GM21576 (cell line): ENCODE measurements around the gene DAZ2.
"Not testable (repeated sequence)": the region's sequence is repeated elsewhere in the genome, so short reads cannot be mapped to it uniquely, and the experiment has no call there.

Experiments used
- ATAC-seq: cut with Tn5 transposase; IDR thresholded peaks from one replicate; pipeline ENCODE4 v1.9.1; 2021; ENCODE audit warnings: mild to moderate bottlenecking, moderate library complexity; ENCODE audit not compliant: unreplicated experiment

Gene DAZ2

GRCh38 chrY:23219233-23219632, at the start of gene DAZ2:
Gene DAZ2 (plus strand): TSS chrY:23219533. CDS start chrY:23219741, 208 bp downstream.
- not testable (repeated sequence) for ATAC-seq

- not testable (repeated sequence) for ATAC-seq
These were observed 20.4 kb upstream of the DAZ2 start, which contains the start of gene DAZ1 for GRCh38 chrY:23198908-23199307. Gene DAZ1 (minus strand): TSS chrY:23199008. CDS start chrY:23198800, 208 bp downstream.

GRCh38 chrY:23207455-23207854, 11.9 kb upstream of the DAZ2 start:
- ATAC-seq: not testable (repeated sequence)

- not testable (repeated sequence) for ATAC-seq
These were observed 9.4 kb upstream of the DAZ2 start for GRCh38 chrY:23209802-23210495.

- not testable (repeated sequence) for ATAC-seq
These were observed 8.7 kb upstream of the DAZ2 start for GRCh38 chrY:23210681-23211080.
